Measurements from ENCODE around the gene ZNF580.

The ZNF580 gene

DNA sequence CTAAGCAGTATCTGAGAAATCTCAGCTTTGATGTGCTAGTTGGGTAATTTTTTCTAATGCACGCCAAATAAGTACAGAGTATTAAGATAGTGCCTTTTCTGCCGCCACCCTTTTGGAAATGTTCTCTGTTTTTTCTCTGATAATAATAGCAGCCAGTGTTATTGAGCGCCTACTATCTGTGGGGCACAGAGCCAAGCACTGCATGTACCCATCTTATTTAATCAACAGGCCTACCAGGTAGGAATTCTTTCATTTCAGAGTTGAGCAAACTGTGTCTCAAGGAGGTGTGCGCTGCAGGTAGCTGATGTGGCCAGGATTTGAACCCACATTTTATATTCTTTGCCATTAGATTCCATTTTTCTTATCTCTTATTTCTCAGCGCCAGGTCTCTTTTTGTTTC, 35.6 kb downstream of the ZNF580 start:
- H3K27ac ChIP-seq, result peak overlapping the region; percentile 78
- TF ChIP-seq ZFX (IDR thresholded peaks at IDR 0.05; ENCODE audit: borderline replicate concordance), result no peak
- TF ChIP-seq, protein P1, sequence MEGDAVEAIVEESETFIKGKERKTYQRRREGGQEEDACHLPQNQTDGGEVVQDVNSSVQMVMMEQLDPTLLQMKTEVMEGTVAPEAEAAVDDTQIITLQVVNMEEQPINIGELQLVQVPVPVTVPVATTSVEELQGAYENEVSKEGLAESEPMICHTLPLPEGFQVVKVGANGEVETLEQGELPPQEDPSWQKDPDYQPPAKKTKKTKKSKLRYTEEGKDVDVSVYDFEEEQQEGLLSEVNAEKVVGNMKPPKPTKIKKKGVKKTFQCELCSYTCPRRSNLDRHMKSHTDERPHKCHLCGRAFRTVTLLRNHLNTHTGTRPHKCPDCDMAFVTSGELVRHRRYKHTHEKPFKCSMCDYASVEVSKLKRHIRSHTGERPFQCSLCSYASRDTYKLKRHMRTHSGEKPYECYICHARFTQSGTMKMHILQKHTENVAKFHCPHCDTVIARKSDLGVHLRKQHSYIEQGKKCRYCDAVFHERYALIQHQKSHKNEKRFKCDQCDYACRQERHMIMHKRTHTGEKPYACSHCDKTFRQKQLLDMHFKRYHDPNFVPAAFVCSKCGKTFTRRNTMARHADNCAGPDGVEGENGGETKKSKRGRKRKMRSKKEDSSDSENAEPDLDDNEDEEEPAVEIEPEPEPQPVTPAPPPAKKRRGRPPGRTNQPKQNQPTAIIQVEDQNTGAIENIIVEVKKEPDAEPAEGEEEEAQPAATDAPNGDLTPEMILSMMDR (IDR thresholded peaks at IDR 0.05), result peak; percentile 73

DNA sequence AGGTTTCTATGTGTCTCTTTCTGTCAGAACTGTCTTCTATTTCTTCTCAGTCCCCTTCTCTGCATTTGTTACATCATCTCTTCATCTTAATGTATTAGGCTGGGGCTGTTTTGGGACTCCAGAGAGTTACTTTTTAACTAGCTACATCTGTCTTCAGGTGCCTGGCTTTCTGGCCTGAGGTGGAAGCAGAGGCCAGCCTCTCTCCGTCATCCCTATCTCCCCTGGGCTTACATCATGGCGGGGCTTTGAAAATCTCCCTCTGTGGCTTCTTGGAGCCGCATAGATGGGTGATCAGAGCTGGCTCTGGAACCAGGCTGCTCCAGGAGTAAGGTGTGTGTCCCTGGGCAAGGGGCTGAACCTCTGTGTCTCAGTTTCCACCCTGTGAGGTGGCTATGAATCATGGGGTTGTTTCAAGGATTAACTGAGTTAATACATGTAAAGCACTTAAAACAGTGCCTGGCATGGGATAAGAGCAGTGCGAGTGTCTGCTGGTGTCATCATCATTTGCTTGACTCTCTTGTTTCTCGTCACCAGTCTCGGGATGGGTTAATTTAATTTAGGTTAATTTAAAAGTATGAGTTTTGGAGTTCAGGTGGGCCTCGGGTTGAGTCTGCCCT, 36.2 kb downstream of the ZNF580 start:
- TF ChIP-seq, protein P1 (IDR thresholded peaks at IDR 0.05), result no peak
- TF ChIP-seq ZFX (IDR thresholded peaks at IDR 0.05; ENCODE audit: borderline replicate concordance), result no peak
- H3K27ac ChIP-seq, result peak overlapping the region; percentile 78

DNA sequence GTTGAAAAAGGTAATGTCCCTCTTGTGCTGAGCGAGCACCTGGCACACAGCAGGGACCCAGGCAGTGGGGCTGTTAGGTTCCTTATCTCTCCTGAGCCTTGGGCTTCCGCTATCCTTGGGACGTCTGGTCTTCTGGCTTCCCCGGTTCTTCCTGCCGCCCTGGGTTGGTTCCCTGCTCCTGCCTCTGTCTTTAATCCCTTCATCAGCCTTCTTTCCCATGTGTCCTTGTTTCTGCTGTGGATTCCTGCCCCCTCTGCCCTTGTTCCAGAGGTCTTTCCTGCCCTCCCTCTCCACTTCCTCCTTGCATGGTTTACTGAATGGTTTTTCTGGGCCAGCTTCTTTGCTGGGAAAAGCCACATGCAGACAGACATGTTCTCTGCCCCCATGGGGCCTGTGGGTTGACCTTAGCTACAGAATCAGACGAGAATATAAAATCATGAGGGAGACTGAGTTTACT, 36.8 kb downstream of the ZNF580 start:
- no peak overlapping the region for H3K27ac ChIP-seq
- TF ChIP-seq ZFX (IDR thresholded peaks at IDR 0.05; ENCODE audit: borderline replicate concordance), result no peak
- TF ChIP-seq, protein P1 (IDR thresholded peaks at IDR 0.05), result no peak

DNA sequence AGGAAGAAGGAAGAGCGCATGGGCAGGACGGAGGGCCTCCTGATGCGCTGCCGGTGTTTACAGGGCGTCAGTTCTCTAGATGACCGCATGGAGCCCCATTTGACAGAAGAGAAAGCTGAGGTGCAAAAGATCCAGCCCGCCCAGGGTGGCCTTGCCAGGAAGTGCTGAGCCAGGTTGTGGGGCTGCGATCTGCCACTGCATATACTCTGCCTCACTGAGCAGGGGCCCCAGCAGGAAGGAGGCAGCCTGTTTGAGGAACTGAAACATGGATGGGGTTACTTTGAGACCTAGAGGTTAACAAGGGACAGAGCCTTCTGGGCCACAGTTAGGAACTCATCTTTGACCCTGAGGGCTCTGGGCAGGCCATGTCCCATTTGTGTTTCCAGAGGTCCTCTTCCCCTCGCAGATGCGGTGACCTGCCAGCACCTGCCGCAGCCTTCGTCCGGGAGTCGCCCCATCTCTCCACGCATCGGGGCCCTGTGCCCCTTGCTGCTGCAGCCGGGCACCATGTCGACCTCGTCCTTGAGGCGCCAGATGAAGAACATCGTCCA, 37.4 kb downstream of the ZNF580 start:
- no peak for TF ChIP-seq ZFX (IDR thresholded peaks at IDR 0.05; ENCODE audit: borderline replicate concordance)
- TF ChIP-seq, protein P1 (IDR thresholded peaks at IDR 0.05), result no peak
- no peak overlapping the region for H3K27ac ChIP-seq

DNA sequence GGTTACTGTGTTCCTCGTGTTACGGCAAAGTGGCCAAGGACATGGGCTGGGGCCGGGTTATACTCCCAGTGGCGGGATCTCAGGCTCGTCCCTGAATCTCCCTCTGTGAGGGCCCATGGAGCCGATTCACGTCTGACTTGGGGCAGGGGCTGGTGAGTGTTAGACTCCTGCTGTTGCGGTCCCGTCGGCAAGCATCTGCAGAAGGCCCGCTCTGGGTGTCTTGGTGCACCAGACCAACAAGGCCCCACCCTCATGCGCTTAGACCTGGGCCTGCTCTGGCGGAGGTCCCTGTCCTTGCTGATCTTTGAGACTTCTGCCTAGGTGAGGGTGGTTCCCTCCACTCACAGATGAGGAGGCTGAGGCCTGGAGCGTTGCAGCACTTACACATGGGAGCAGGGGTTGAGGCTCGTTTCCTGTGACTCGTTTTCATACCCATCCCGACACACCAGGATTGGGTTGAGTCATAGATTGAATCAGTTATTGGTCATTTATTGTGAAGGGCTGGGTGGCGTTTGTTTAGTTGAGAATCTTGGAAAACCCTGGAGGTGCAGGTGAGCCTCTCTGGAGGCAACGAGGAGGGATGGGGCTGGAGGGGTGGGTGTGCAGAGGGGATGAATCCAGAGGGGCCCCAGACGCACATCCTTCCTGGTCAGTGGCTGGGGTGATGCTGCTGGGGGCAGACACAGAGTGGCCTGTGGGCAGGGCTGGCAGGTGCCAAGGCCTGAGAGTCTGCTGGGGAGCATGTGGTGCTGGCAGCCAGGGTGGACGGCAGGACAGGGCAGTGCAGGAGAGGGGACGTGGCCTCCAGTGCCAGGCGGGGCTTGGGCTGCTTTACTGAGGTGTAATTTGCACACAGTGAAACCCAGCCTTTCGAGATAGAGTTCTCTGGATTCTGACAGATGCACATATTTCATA, 38.8 kb downstream of the ZNF580 start:
- no peak overlapping the region for H3K27ac ChIP-seq
- TF ChIP-seq, protein P1 (IDR thresholded peaks at IDR 0.05), result no peak
- TF ChIP-seq ZFX (IDR thresholded peaks at IDR 0.05; ENCODE audit: borderline replicate concordance), result no peak

DNA sequence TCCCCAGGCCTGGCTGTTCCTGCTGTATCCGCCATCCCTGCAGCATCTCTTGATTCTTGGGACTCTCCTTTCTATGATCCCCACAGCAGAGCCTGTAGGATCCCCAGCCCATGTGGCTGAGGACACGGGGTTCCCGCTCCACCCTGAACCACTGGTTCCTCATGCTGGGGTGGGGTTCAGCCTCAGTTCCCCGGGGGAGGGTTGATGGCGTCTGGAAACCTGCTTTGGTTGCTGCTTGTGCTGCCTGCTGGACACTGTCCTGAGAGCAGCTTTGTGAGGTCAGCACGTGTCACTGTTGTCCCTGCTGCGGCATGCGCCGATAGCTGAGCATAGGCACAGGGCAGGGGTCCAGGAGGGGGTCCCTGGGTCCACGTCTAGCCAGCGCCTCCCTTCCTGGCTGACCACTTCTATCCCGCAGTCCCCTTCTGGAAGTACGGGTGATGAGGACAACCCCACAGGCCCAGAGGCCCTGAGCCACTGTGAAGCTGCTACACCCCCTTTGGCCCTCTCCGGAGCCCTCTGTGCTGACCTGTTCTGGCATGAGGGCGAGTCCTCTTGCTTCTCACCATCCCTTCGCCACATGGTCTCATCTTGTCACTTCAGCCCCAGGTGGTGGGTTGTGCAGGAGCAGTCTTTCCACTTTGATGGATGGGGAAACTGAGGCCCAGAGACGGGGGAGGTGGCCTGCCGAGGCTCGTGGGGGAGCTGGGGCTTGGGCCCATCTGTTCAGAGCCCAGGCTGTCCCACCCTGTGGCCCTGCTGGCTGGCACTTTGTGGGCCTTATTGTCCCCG, 39.7 kb downstream of the ZNF580 start:
- TF ChIP-seq, protein P1 (IDR thresholded peaks at IDR 0.05), result no peak
- TF ChIP-seq ZFX (IDR thresholded peaks at IDR 0.05; ENCODE audit: borderline replicate concordance), result no peak
- no peak overlapping the region for H3K27ac ChIP-seq
